HepG2 (cell line): ENCODE results near the gene ARFGEF2. TPM values are rescaled to one million over a fixed set of nuclear protein-coding genes. Genes with fewer than 3 reads are reported as not detected.

Experiments
- SP2 ChIP-seq: sonication (generic); formaldehyde crosslinking; IDR thresholded peaks from 2 replicates; pipeline ENCODE4 v1.5.1; 2020; ENCODE audit warnings: mild to moderate bottlenecking, missing genetic modification reagents
- ZNF382 ChIP-seq: sonication (generic); formaldehyde crosslinking; IDR thresholded peaks from 2 replicates; pipeline ENCODE4 v1.5.0; 2020; ENCODE audit warnings: missing genetic modification reagents, mild to moderate bottlenecking, borderline replicate concordance
- polyA plus RNA-seq, 8 experiments: library from polyadenylated mRNA; depleted of rRNA in 3 of 8; stranded (reverse) in 7 of 8; unstranded in 1 of 8; fragments of >200 nt; fragmentation: Illumina TruSeq in 4 of 8; extraction: Trizol in 4 of 8; gene quantifications; 2 replicates each; pipeline versions ENCODE4 v1.2.1 to v1.2.3, GENCODE V29; 2011 to 2016; ENCODE audit warnings: low read depth in 4 of 8, missing spikeins in 1 of 8, mixed read lengths in 1 of 8; ENCODE audit not compliant: insufficient read depth in 1 of 8
- total RNA-seq, 5 experiments: library from RNA; depleted of rRNA; stranded (reverse); fragments of >200 nt; fragmentation: Illumina TruSeq; extraction: Trizol; gene quantifications; 2 replicates each; pipeline ENCODE4 v1.2.3, GENCODE V29; 2016; ENCODE audit warnings: low read depth in 1 of 5
- TF ChIP-seq, protein P1 (sequence below): sonication (generic); formaldehyde crosslinking; IDR thresholded peaks from 2 replicates; pipeline ENCODE4 v1.5.0; 2020; ENCODE audit warnings: mild to moderate bottlenecking, missing genetic modification reagents, borderline replicate concordance
- TF ChIP-seq, protein P2 (sequence below): sonication (generic); formaldehyde crosslinking; IDR thresholded peaks from 2 replicates; pipeline ENCODE4 v1.8.1; 2022; ENCODE audit warnings: low read depth, mild to moderate bottlenecking, missing genetic modification reagents

ARFGEF2 gene
- total and polyA plus RNA-seq, 2 of the 13 experiments (the other 11 are each of a cell fraction or from before 2014, with no cell fraction given): 44.0 to 60.8 TPM

DNA sequence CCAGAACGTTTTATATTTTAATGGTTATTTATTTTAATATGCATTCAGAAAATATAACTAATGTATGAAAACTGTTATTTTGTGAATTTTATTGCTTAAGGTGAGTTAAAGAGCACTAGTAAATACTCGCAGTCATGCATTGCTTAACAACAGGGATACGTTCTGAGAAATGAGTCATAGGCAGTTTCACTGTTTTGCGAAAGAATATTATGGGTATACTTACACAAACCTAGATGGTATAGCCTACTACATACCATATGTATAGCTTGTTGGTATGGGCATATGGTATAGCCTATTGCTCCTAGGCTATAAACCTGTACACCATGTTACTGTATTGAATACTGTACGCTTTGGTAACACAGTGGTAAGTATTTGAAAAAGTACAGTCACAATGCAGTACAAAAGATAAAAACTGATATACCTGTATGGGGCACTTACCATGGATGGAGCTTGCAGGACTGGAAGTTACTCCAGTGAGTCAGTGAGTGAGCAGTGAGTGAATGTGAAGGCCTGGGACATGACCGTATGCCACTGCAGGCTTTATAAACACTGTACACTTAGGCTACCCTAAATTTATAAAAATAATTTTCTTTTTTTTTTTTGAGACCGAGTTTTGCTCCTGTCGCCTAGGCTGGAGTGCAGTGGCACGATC is 38.5 kb downstream of the ARFGEF2 start (continued):
- TF ChIP-seq, protein P1, sequence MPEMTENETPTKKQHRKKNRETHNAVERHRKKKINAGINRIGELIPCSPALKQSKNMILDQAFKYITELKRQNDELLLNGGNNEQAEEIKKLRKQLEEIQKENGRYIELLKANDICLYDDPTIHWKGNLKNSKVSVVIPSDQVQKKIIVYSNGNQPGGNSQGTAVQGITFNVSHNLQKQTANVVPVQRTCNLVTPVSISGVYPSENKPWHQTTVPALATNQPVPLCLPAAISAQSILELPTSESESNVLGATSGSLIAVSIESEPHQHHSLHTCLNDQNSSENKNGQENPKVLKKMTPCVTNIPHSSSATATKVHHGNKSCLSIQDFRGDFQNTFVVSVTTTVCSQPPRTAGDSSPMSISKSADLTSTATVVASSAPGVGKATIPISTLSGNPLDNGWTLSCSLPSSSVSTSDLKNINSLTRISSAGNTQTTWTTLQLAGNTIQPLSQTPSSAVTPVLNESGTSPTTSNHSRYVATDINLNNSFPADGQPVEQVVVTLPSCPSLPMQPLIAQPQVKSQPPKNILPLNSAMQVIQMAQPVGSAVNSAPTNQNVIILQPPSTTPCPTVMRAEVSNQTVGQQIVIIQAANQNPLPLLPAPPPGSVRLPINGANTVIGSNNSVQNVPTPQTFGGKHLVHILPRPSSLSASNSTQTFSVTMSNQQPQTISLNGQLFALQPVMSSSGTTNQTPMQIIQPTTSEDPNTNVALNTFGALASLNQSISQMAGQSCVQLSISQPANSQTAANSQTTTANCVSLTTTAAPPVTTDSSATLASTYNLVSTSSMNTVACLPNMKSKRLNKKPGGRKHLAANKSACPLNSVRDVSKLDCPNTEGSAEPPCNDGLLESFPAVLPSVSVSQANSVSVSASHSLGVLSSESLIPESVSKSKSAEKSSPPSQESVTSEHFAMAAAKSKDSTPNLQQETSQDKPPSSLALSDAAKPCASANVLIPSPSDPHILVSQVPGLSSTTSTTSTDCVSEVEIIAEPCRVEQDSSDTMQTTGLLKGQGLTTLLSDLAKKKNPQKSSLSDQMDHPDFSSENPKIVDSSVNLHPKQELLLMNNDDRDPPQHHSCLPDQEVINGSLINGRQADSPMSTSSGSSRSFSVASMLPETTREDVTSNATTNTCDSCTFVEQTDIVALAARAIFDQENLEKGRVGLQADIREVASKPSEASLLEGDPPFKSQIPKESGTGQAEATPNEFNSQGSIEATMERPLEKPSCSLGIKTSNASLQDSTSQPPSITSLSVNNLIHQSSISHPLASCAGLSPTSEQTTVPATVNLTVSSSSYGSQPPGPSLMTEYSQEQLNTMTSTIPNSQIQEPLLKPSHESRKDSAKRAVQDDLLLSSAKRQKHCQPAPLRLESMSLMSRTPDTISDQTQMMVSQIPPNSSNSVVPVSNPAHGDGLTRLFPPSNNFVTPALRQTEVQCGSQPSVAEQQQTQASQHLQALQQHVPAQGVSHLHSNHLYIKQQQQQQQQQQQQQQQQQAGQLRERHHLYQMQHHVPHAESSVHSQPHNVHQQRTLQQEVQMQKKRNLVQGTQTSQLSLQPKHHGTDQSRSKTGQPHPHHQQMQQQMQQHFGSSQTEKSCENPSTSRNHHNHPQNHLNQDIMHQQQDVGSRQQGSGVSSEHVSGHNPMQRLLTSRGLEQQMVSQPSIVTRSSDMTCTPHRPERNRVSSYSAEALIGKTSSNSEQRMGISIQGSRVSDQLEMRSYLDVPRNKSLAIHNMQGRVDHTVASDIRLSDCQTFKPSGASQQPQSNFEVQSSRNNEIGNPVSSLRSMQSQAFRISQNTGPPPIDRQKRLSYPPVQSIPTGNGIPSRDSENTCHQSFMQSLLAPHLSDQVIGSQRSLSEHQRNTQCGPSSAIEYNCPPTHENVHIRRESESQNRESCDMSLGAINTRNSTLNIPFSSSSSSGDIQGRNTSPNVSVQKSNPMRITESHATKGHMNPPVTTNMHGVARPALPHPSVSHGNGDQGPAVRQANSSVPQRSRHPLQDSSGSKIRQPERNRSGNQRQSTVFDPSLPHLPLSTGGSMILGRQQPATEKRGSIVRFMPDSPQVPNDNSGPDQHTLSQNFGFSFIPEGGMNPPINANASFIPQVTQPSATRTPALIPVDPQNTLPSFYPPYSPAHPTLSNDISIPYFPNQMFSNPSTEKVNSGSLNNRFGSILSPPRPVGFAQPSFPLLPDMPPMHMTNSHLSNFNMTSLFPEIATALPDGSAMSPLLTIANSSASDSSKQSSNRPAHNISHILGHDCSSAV (CRISPR knock-in tag): no peak
- TF ChIP-seq SP2 (CRISPR knock-in tag): no peak
- TF ChIP-seq, protein P2, sequence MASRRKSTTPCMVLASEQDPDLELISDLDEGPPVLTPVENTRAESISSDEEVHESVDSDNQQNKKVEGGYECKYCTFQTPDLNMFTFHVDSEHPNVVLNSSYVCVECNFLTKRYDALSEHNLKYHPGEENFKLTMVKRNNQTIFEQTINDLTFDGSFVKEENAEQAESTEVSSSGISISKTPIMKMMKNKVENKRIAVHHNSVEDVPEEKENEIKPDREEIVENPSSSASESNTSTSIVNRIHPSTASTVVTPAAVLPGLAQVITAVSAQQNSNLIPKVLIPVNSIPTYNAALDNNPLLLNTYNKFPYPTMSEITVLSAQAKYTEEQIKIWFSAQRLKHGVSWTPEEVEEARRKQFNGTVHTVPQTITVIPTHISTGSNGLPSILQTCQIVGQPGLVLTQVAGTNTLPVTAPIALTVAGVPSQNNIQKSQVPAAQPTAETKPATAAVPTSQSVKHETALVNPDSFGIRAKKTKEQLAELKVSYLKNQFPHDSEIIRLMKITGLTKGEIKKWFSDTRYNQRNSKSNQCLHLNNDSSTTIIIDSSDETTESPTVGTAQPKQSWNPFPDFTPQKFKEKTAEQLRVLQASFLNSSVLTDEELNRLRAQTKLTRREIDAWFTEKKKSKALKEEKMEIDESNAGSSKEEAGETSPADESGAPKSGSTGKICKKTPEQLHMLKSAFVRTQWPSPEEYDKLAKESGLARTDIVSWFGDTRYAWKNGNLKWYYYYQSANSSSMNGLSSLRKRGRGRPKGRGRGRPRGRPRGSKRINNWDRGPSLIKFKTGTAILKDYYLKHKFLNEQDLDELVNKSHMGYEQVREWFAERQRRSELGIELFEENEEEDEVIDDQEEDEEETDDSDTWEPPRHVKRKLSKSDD (CRISPR knock-in tag): no peak
- TF ChIP-seq ZNF382: no peak
